Keratinocyte (primary cell): ENCODE data around the gene POU2AF2. TPM values are rescaled to one million over a fixed set of nuclear protein-coding genes. Genes with fewer than 3 reads are reported as not detected.

Experiments used
- DNase-seq: peaks from one replicate; pipeline ENCODE4 v3.0.0-alpha.2; 2011; ENCODE audit warnings: low read depth, missing footprints, low spot score
- FAIRE-seq: peaks from 2 replicates; lab custom pipeline; 2011; peaks lifted over from hg19 to GRCh38; lab: Jason Lieb, UNC
- H2AFZ ChIP-seq: 2 replicates; pipeline ENCODE4 v1.6.0; 2012; ENCODE audit warnings: low read length, control low read depth, inconsistent platforms; ENCODE audit not compliant: control insufficient read depth
- H3K27ac ChIP-seq: 2 replicates; pipeline ENCODE4 v1.5.1; 2011; ENCODE audit warnings: low read length; ENCODE audit not compliant: control insufficient read depth, insufficient read depth
- H3K27me3 ChIP-seq: 3 replicates; pipeline ENCODE4 v1.6.0; 2011; ENCODE audit warnings: low read length; ENCODE audit not compliant: control insufficient read depth, insufficient read depth; ENCODE audit errors: extremely low read depth
- H3K36me3 ChIP-seq, 2 experiments: 2 replicates in 1 of 2; 3 replicates in 1 of 2; pipeline ENCODE4 v1.5.1; 2011; ENCODE audit warnings: low read length in 2 of 2, mild to moderate bottlenecking in 1 of 2; ENCODE audit not compliant: control insufficient read depth in 2 of 2, insufficient read depth in 2 of 2; ENCODE audit errors: extremely low read depth in 1 of 2
- H3K4me1 ChIP-seq: 3 replicates; pipeline ENCODE4 v1.5.1; 2011; ENCODE audit warnings: low read length; ENCODE audit not compliant: control insufficient read depth, insufficient read depth; ENCODE audit errors: extremely low read depth
- H3K4me2 ChIP-seq: 3 replicates; pipeline ENCODE4 v1.6.0; 2011; ENCODE audit warnings: low read depth, low read length; ENCODE audit not compliant: control insufficient read depth, insufficient read depth; ENCODE audit errors: extremely low read depth
- H3K4me3 ChIP-seq, 3 experiments: fragments of 200-600 bp in 1 of 3; sonication (generic) in 1 of 3; 2 replicates in 2 of 3; 3 replicates in 1 of 3; pipeline ENCODE4 v1.5.1; 2011 to 2016; ENCODE audit warnings: low read length in 3 of 3, mild to moderate bottlenecking in 3 of 3, control low read depth in 2 of 3, inconsistent platforms in 1 of 3, low read depth in 1 of 3, mixed read lengths in 1 of 3, mixed run types in 1 of 3, moderate library complexity in 1 of 3; ENCODE audit not compliant: control insufficient read depth in 2 of 3, insufficient read depth in 2 of 3; ENCODE audit errors: extremely low read depth in 1 of 3
- H3K79me2 ChIP-seq: 2 replicates; pipeline ENCODE4 v1.6.0; 2012; ENCODE audit warnings: low read length; ENCODE audit not compliant: control insufficient read depth, insufficient read depth
- H3K9ac ChIP-seq: 3 replicates; pipeline ENCODE4 v1.6.0; 2011; ENCODE audit warnings: low read length; ENCODE audit not compliant: control insufficient read depth, insufficient read depth; ENCODE audit errors: extremely low read depth
- H3K9me1 ChIP-seq: 3 replicates; pipeline ENCODE4 v1.6.0; 2011; ENCODE audit warnings: low read length; ENCODE audit not compliant: control insufficient read depth, insufficient read depth; ENCODE audit errors: extremely low read depth
- H3K9me3 ChIP-seq: 2 replicates; pipeline ENCODE4 v1.5.1; 2012; ENCODE audit warnings: low read depth, low read length; ENCODE audit not compliant: control insufficient read depth
- H4K20me1 ChIP-seq: 3 replicates; pipeline ENCODE4 v1.6.0; 2011; ENCODE audit warnings: low read length; ENCODE audit not compliant: control insufficient read depth, insufficient read depth; ENCODE audit errors: extremely low read depth
- CTCF ChIP-seq, 3 experiments: IDR thresholded peaks in 1 of 3; conservative IDR thresholded peaks in 1 of 3; optimal IDR thresholded peaks in 1 of 3; 2 replicates in 2 of 3; 3 replicates in 1 of 3; pipeline versions ENCODE3 to v1.5.1; 2011; ENCODE audit warnings: low read length in 3 of 3, mild to moderate bottlenecking in 3 of 3, moderate library complexity in 2 of 3, control low read depth in 1 of 3, inconsistent platforms in 1 of 3; ENCODE audit not compliant: insufficient read depth in 2 of 3; ENCODE audit errors: extremely low read depth in 1 of 3
- EZH2 ChIP-seq: IDR thresholded peaks from one replicate; pipeline ENCODE4 v1.6.1; 2012; ENCODE audit warnings: inconsistent platforms, mild to moderate bottlenecking, low read length, moderate library complexity
- dilution Hi-C: fragments of 300-500 bp; cut with MboI; formaldehyde crosslinking; loops from one replicate; pipeline ENCODE4 v1.7.0; 2020; ENCODE audit warnings: low sequenced_read_pairs; ENCODE audit not compliant: extremely low pct_ligation_motif_present
- polyA plus RNA-seq, 5 experiments: library from polyadenylated mRNA; depleted of rRNA in 3 of 5; stranded (reverse) in 3 of 5; stranded (forward) in 1 of 5; unstranded in 1 of 5; fragments of >200 nt; gene quantifications; 1 replicate in 1 of 5; 2 replicates in 3 of 5; 3 replicates in 1 of 5; pipeline versions ENCODE4 v1.2.1 to v1.2.3, GENCODE V29; 2011 to 2012; ENCODE audit warnings: missing spikeins in 2 of 5, low read depth in 1 of 5, low replicate concordance in 1 of 5

The POU2AF2 gene
- polyA plus RNA-seq, 1 donor (not counting 4 experiments of a cell fraction or from before 2014, with no cell fraction given): not detected

GRCh38 chr11:111209543-111210355, 35.8 kb upstream of the POU2AF2 start:
- no peaks in the 10 kb centered on the region for H3K9me1 ChIP-seq
- no peak for DNase-seq
- H3K4me3 ChIP-seq: no peak overlapping the region
- H3K9ac ChIP-seq: no peak overlapping the region
- FAIRE-seq: no peak
- H3K9me3 ChIP-seq: no peaks in the 10 kb centered on the region
- no peak overlapping the region for H3K27ac ChIP-seq
- no peak overlapping the region for H2AFZ ChIP-seq
- dilution Hi-C loops: no loop called here
- peaks cover 14% of the 10 kb centered on the region for H3K4me1 ChIP-seq
- H3K27me3 ChIP-seq: no peaks in the 10 kb centered on the region
- TF ChIP-seq EZH2 (no peak), CTCF (optimal IDR thresholded peaks at IDR 0.05 in 1 of 3, IDR thresholded peaks at IDR 0.05 in 1 of 3, conservative IDR thresholded peaks at IDR 0.05 in 1 of 3; ENCODE audit: extremely low read depth in 1 of 3, insufficient read depth in 2 of 3, low read length in 3 of 3) (no peak)
- no peaks in the 10 kb centered on the region for H3K79me2 ChIP-seq
- no peaks in the 10 kb centered on the region for H4K20me1 ChIP-seq
- H3K36me3 ChIP-seq: no peaks in the 10 kb centered on the region
- H3K4me2 ChIP-seq: no peak overlapping the region

- Histone ChIP-seq H3K9ac (no peak overlapping the region), H3K4me1 (no peaks in the 10 kb centered on the region), H3K4me2 (no peak overlapping the region), H3K36me3 (no peaks in the 10 kb centered on the region), H3K27me3 (no peaks in the 10 kb centered on the region), H3K79me2 (no peaks in the 10 kb centered on the region), H3K27ac (no peak overlapping the region), H3K9me1 (no peaks in the 10 kb centered on the region), H3K4me3 (no peak overlapping the region), H2AFZ (no peak overlapping the region), H4K20me1 (no peaks in the 10 kb centered on the region), H3K9me3 (no peaks in the 10 kb centered on the region)
- no peak for DNase-seq
- dilution Hi-C loops: no loop called here
- no peak for FAIRE-seq
- TF ChIP-seq CTCF (optimal IDR thresholded peaks at IDR 0.05 in 1 of 3, IDR thresholded peaks at IDR 0.05 in 1 of 3, conservative IDR thresholded peaks at IDR 0.05 in 1 of 3; ENCODE audit: extremely low read depth in 1 of 3, insufficient read depth in 2 of 3, low read length in 3 of 3) (no peak), EZH2 (no peak)
Observed at GRCh38 chr11:111213256-111213655, 32.3 kb upstream of the POU2AF2 start.
